Measurements from ENCODE around the gene EGFR. TPM values are rescaled to one million over a fixed set of nuclear protein-coding genes. Genes with fewer than 3 reads are reported as not detected.

EGFR gene
- total RNA-seq, 4 donors from 2014 or later: 79.3 to 125 (median 110) TPM

- Histone ChIP-seq H3K9me3 (no peaks in the 10 kb centered on the region), H3K27me3 (no peaks in the 10 kb centered on the region), H3K4me1 (peaks cover 0 to 24% (median 14%) of the 10 kb centered on the region in 4 donors), H3K27ac (replicated peaks in 1 of 4) (no peak overlapping the region), H3K4me3 (no peak overlapping the region), H3K36me3 (peaks cover 31 to 64% (median 46%) of the 10 kb centered on the region in 4 donors)
- intact Hi-C loops (cut with DNase I): loop anchor here (10.0 kb wide), 1 partner anchor 184 kb away; the partner anchor contains the start of gene EGFR
- 79% methylated on average over 8 of the region's 8 CpGs for WGBS
- DNase-seq (ENCODE audit: extremely low spot score): no peak
- TF ChIP-seq EP300 (IDR thresholded peaks at IDR 0.05) (no peak), POLR2A (IDR thresholded peaks at IDR 0.05; ENCODE audit: low read depth) (no peak), POLR2AphosphoS5 (IDR thresholded peaks at IDR 0.05) (no peak)
- TF ChIP-seq, protein P1, sequence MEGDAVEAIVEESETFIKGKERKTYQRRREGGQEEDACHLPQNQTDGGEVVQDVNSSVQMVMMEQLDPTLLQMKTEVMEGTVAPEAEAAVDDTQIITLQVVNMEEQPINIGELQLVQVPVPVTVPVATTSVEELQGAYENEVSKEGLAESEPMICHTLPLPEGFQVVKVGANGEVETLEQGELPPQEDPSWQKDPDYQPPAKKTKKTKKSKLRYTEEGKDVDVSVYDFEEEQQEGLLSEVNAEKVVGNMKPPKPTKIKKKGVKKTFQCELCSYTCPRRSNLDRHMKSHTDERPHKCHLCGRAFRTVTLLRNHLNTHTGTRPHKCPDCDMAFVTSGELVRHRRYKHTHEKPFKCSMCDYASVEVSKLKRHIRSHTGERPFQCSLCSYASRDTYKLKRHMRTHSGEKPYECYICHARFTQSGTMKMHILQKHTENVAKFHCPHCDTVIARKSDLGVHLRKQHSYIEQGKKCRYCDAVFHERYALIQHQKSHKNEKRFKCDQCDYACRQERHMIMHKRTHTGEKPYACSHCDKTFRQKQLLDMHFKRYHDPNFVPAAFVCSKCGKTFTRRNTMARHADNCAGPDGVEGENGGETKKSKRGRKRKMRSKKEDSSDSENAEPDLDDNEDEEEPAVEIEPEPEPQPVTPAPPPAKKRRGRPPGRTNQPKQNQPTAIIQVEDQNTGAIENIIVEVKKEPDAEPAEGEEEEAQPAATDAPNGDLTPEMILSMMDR (IDR thresholded peaks at IDR 0.05): no peak
Measured at GRCh38 chr7:55198634-55199392, 180.0 kb downstream of the EGFR start.

DNA sequence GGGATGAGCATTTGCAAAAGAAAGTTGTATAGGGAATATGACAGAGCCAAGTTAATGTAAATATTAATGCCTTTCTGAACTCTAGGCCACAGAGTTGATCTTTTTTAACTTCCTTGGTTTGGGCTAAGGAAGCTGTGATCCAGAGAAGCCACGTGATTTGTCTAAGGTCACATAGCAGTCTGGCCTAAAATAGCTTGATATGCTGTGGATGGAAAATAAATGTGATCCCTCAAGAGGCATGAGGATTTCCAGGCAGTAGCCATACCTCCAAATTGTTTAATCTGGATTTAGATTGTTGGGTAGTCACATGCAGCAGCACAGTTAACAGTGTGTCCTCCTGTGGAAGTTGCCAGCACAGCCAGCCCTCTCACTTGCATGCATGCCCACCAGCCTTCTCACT is 180.6 kb downstream of the EGFR start:
- intact Hi-C loops (cut with DNase I): loop anchor here (10.0 kb wide), 1 partner anchor 185 kb away; the partner anchor contains the start of gene EGFR
- Histone ChIP-seq H3K27me3 (no peaks in the 10 kb centered on the region), H3K4me1 (peaks cover 0 to 24% (median 14%) of the 10 kb centered on the region in 4 donors), H3K4me3 (no peak overlapping the region), H3K27ac (replicated peaks in 1 of 4) (no peak overlapping the region), H3K36me3 (peaks cover 31 to 64% (median 51%) of the 10 kb centered on the region in 4 donors), H3K9me3 (no peaks in the 10 kb centered on the region)
- DNase-seq (ENCODE audit: extremely low spot score): no peak
- no peak for TF ChIP-seq EP300 (IDR thresholded peaks at IDR 0.05)
- no peak for TF ChIP-seq POLR2AphosphoS5 (IDR thresholded peaks at IDR 0.05)
- TF ChIP-seq, protein P1 (IDR thresholded peaks at IDR 0.05): no peak
- no peak for TF ChIP-seq POLR2A (IDR thresholded peaks at IDR 0.05; ENCODE audit: low read depth)
- 42% methylated on average over 1 of the region's 1 CpG for WGBS

DNA sequence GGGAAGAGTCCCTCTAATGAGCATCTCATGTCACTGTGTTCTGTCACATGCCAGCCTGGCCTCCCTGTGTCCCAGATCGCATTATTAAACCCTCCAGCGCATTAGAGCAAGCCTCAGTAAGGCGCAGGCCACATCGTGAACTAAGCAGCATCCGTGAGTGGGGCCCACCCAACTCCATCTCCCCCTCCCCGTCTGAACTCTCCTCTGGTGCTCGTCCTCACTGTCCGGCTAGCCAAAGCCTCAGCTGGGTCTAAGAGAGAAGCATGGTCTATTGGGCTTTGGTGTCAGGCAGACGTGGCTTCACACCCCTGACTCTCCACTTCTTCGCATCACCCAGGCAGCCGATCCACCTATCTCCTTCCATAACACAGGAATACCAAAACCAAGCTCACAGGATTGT is 181.6 kb downstream of the EGFR start:
- Histone ChIP-seq H3K4me3 (no peak overlapping the region), H3K4me1 (peaks cover 0 to 24% (median 14%) of the 10 kb centered on the region in 4 donors), H3K9me3 (no peaks in the 10 kb centered on the region), H3K36me3 (peaks cover 39 to 71% (median 61%) of the 10 kb centered on the region in 4 donors), H3K27ac (replicated peaks in 1 of 4) (no peak overlapping the region), H3K27me3 (no peaks in the 10 kb centered on the region)
- DNase-seq (ENCODE audit: extremely low spot score): no peak
- intact Hi-C loops (cut with DNase I): no loop called here
- TF ChIP-seq, protein P1 (IDR thresholded peaks at IDR 0.05): no peak
- TF ChIP-seq EP300 (IDR thresholded peaks at IDR 0.05) (no peak), POLR2A (IDR thresholded peaks at IDR 0.05; ENCODE audit: low read depth) (no peak)
- 93% methylated on average over 11 of the region's 11 CpGs for WGBS

DNA sequence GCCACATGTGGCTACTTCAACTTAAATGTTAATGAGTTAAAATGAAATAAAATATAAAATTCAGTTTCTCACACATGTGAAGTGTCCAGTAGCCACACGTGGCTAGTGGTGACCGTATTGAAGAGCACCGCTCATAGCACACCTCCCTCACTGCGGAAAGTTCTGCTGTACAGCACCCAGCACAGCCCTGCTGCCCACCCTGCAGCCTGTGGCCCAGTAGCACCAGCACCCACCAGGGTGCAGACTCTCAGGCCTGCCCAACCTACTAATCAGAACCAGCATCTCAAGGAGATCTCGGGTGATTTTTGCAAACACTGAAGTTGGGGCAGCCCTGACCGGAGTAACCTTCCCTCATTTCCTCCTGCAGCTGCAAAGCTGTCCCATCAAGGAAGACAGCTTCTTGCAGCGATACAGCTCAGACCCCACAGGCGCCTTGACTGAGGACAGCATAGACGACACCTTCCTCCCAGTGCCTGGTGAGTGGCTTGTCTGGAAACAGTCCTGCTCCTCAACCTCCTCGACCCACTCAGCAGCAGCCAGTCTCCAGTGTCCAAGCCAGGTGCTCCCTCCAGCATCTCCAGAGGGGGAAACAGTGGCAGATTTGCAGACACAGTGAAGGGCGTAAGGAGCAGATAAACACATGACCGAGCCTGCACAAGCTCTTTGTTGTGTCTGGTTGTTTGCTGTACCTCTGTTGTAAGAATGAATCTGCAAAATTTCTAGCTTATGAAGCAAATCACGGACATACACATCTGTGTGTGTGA is 183.5 kb downstream of the EGFR start:
- Histone ChIP-seq H3K4me1 (peaks cover 0 to 23% (median 14%) of the 10 kb centered on the region in 4 donors), H3K36me3 (peaks cover 54 to 89% (median 77%) of the 10 kb centered on the region in 4 donors), H3K4me3 (no peak overlapping the region), H3K9me3 (no peaks in the 10 kb centered on the region), H3K27ac (replicated peaks in 1 of 4) (no peak overlapping the region), H3K27me3 (no peaks in the 10 kb centered on the region)
- intact Hi-C loops (cut with DNase I): no loop called here
- TF ChIP-seq POLR2A (IDR thresholded peaks at IDR 0.05; ENCODE audit: low read depth): no peak
- WGBS: 82% methylated on average over 10 of the region's 13 CpGs
- no peak for DNase-seq (ENCODE audit: extremely low spot score)

- WGBS: 84% methylated on average over 7 of the region's 7 CpGs
- Histone ChIP-seq H3K27me3 (no peaks in the 10 kb centered on the region), H3K4me1 (peaks cover 0 to 20% (median 14%) of the 10 kb centered on the region in 4 donors), H3K27ac (replicated peaks in 1 of 4) (no peak overlapping the region), H3K4me3 (no peak overlapping the region), H3K9me3 (no peaks in the 10 kb centered on the region), H3K36me3 (peaks cover 54 to 97% (median 87%) of the 10 kb centered on the region in 4 donors)
- intact Hi-C loops (cut with DNase I): no loop called here
- DNase-seq (ENCODE audit: extremely low spot score): no peak
- no peak for TF ChIP-seq EP300 (IDR thresholded peaks at IDR 0.05)
- no peak for TF ChIP-seq POLR2A (IDR thresholded peaks at IDR 0.05; ENCODE audit: low read depth)
Measured at GRCh38 chr7:55203300-55203699, 184.5 kb downstream of the EGFR start.

Measured in esophagus muscularis mucosa (tissue), 4 donors.